GM18517 (cell line): ENCODE measurements around the gene SP100.
"Not testable (repeated sequence)": the region's sequence is repeated elsewhere in the genome, so short reads cannot be mapped to it uniquely, and the experiment has no call there.

ENCODE experiments used
- ATAC-seq: cut with Tn5 transposase; IDR thresholded peaks from one replicate; pipeline ENCODE4 v1.9.1; 2021; ENCODE audit warnings: mild to moderate bottlenecking, moderate library complexity; ENCODE audit not compliant: unreplicated experiment

Gene SP100

GRCh38 chr2:230416061-230416721, at the start of gene SP100:
SP100 (plus strand) TSS chr2:230416201; CDS start chr2:230416297, 96 bp downstream.
- ATAC-seq = peak; percentile 89

GRCh38 chr2:230382108-230382507, 33.9 kb upstream of the SP100 start:
- no peak for ATAC-seq

- no peak for ATAC-seq
Observed at GRCh38 chr2:230383453-230383852, 32.5 kb upstream of the SP100 start.

GRCh38 chr2:230384986-230385385, 31.0 kb upstream of the SP100 start:
- no peak for ATAC-seq

GRCh38 chr2:230394301-230394700, 21.7 kb upstream of the SP100 start:
- ATAC-seq = no peak

- ATAC-seq = not testable (repeated sequence)
Observed at GRCh38 chr2:230398698-230399097, 17.3 kb upstream of the SP100 start.

- no peak for ATAC-seq
Observed at GRCh38 chr2:230400041-230400440, 16.0 kb upstream of the SP100 start.

GRCh38 chr2:230400454-230400853, 15.5 kb upstream of the SP100 start:
- ATAC-seq = no peak

GRCh38 chr2:230401026-230401425, 15.0 kb upstream of the SP100 start:
- not testable (repeated sequence) for ATAC-seq

GRCh38 chr2:230403746-230404145, 12.3 kb upstream of the SP100 start:
- ATAC-seq = no peak

GRCh38 chr2:230405824-230406223, 10.2 kb upstream of the SP100 start:
- no peak for ATAC-seq

- ATAC-seq = no peak
Observed at GRCh38 chr2:230408244-230408842, 7.7 kb upstream of the SP100 start.

GRCh38 chr2:230409316-230409715, 6.7 kb upstream of the SP100 start:
- not testable (repeated sequence) for ATAC-seq

- ATAC-seq = no peak
Observed at GRCh38 chr2:230410263-230410662, 5.7 kb upstream of the SP100 start.

- no peak for ATAC-seq
Observed at GRCh38 chr2:230410861-230411569, 5.0 kb upstream of the SP100 start.

- peak; percentile 49 for ATAC-seq
Observed at GRCh38 chr2:230411570-230412370, 4.2 kb upstream of the SP100 start.

GRCh38 chr2:230412371-230412711, 3.7 kb upstream of the SP100 start:
- no peak for ATAC-seq

- no peak for ATAC-seq
Observed at GRCh38 chr2:230412846-230413245, 3.2 kb upstream of the SP100 start.

- no peak for ATAC-seq
Observed at GRCh38 chr2:230413479-230413878, 2.5 kb upstream of the SP100 start.

GRCh38 chr2:230414302-230414701, 1.7 kb upstream of the SP100 start:
- no peak for ATAC-seq

- no peak for ATAC-seq
Observed at GRCh38 chr2:230417436-230417835, 1.4 kb downstream of the SP100 start.
